Mucosa of descending colon (tissue), 3 donors: ENCODE measurements around the gene BACH2. TPM values are rescaled to one million over a fixed set of nuclear protein-coding genes. Genes with fewer than 3 reads are reported as not detected.

Source experiments
- ATAC-seq: fragments of 200-7000 bp; cut with Tn5 transposase; one replicate; pipeline ENCODE4 v1.9.1; 2020; ENCODE audit warnings: mild to moderate bottlenecking, moderate library complexity
- DNase-seq, 3 donors: peaks; one replicate each; pipeline ENCODE4 v3.0.0-alpha.2; 2020
- H3K36me3 ChIP-seq: fragments of 200-600 bp; one replicate; pipeline ENCODE4 v1.8.0; 2021; ENCODE audit warnings: low read depth, mild to moderate bottlenecking
- H3K4me1 ChIP-seq: fragments of 200-600 bp; one replicate; pipeline ENCODE4 v1.8.0; 2021; ENCODE audit warnings: low read depth, mild to moderate bottlenecking
- H3K4me3 ChIP-seq: fragments of 200-600 bp; one replicate; pipeline ENCODE4 v1.8.0; 2021; ENCODE audit warnings: mild to moderate bottlenecking
- H3K9me3 ChIP-seq: fragments of 200-600 bp; one replicate; pipeline ENCODE4 v1.8.0; 2021; ENCODE audit warnings: mild to moderate bottlenecking
- CTCF ChIP-seq: fragments of 200-600 bp; IDR thresholded peaks from one replicate; pipeline ENCODE4 v1.8.0; 2022; ENCODE audit warnings: antibody characterized with exemption, mild to moderate bottlenecking
- intact Hi-C, 2 donors: fragments of 100-400 bp; cut with DNase I in 1 of 2; cut with micrococcal nuclease in 1 of 2; formaldehyde crosslinking; loops; one replicate each; pipeline versions ENCODE4 v1.11.0 to v1.11.1; 2022; cut with DNase I, micrococcal nuclease
- total RNA-seq, 3 donors: library from RNA; stranded (reverse); fragmentation: NEBNext Ultra II Directional in 2 of 3; extraction: Animal tissue kit (Norgen Biotek cat#: 25700) in 2 of 3; gene quantifications; one replicate each; pipeline versions ENCODE4 v1.2.1 to v1.2.4, GENCODE V29; 2021 to 2023
- donor health status: DM: no; HTN: no; CAD: no; lungs with moderate emphysema.
- donor health status: DM: no; HTN: no; CAD: no.
- donor health status: DM: no; HTN: yes; CAD: no.

BACH2 gene
- total RNA-seq, 3 donors from 2014 or later, result 0.96 to 1.6 (median 1.2) TPM

GRCh38 chr6:90149280-90149679, 147.4 kb downstream of the BACH2 start:
- ATAC-seq, result no peak
- DNase-seq, result no peak
- Histone ChIP-seq H3K4me1 (no peaks in the 10 kb centered on the region), H3K36me3 (no peaks in the 10 kb centered on the region), H3K4me3 (no peak overlapping the region), H3K9me3 (no peaks in the 10 kb centered on the region)
- intact Hi-C loops, result no loop called here
- TF ChIP-seq CTCF, result no peak

- DNase-seq, result no peak
- Histone ChIP-seq H3K9me3 (no peaks in the 10 kb centered on the region), H3K4me3 (no peak overlapping the region), H3K36me3 (no peaks in the 10 kb centered on the region), H3K4me1 (no peaks in the 10 kb centered on the region)
- TF ChIP-seq CTCF, result no peak
- ATAC-seq, result no peak
- intact Hi-C loops, result no loop called here
Observed at GRCh38 chr6:90148867-90149266, 147.8 kb downstream of the BACH2 start.

GRCh38 chr6:90146921-90147649, 149.6 kb downstream of the BACH2 start:
- no peak for ATAC-seq

GRCh38 chr6:90146024-90146423, 150.6 kb downstream of the BACH2 start:
- Histone ChIP-seq H3K4me3 (no peak overlapping the region), H3K4me1 (no peaks in the 10 kb centered on the region), H3K9me3 (no peaks in the 10 kb centered on the region), H3K36me3 (no peaks in the 10 kb centered on the region)
- intact Hi-C loops, result no loop called here
- no peak for ATAC-seq
- no peak for DNase-seq
- TF ChIP-seq CTCF, result no peak

More at GRCh38 chr6:90146921-90147649, 149.6 kb downstream of the BACH2 start:
- no peak overlapping the region for H3K4me3 ChIP-seq
- no peaks in the 10 kb centered on the region for H3K9me3 ChIP-seq
- no peaks in the 10 kb centered on the region for H3K4me1 ChIP-seq
- H3K36me3 ChIP-seq, result no peaks in the 10 kb centered on the region
- intact Hi-C loops, result no loop called here
- no peak for TF ChIP-seq CTCF
- DNase-seq, result no peak

- no peak overlapping the region for H3K4me3 ChIP-seq
- DNase-seq (no peak), ATAC-seq (no peak)
- H3K9me3 ChIP-seq, result no peaks in the 10 kb centered on the region
- TF ChIP-seq CTCF, result no peak
- H3K36me3 ChIP-seq, result no peaks in the 10 kb centered on the region
- intact Hi-C loops, result no loop called here
- no peaks in the 10 kb centered on the region for H3K4me1 ChIP-seq
Observed at GRCh38 chr6:90144928-90145555, 151.6 kb downstream of the BACH2 start.
